ENCODE data around the gene SELP.
"Not testable (repeated sequence)": the region's sequence is repeated elsewhere in the genome, so short reads cannot be mapped to it uniquely, and the experiment has no call there.

Gene SELP

DNA sequence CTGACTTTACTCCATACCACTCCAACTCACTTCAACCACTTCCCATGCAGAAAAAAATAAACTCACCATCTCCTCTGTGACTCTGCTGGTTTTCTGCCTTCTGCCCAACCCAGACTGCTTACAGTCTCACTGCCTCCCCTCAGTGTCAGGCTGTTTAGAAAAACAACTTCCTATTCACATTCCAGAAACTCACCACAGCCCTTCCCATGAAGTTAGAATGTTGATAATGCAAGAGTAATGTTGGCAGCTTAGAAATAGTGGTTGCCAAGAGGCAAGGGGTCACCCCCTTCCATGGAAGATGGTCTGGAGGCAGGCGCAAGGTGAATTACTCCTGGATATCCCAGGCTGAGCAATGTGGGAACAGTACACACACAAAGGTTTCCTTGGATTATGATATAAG, at the start of gene SELP:
Gene SELP, minus strand, starts transcription at position 119 of the 400 bp plus-strand sequence. Its CDS starts 50 bp downstream, at position 69.
- DNase-seq (ENCODE audit: low spot score), result no peak
- H3K4me3 Mint-ChIP-seq, result no peak within 1 kb of the TSS
- H3K4me1 Mint-ChIP-seq (ENCODE audit: low read depth), result peaks cover 20% of the 10 kb centered on the region
- peaks cover 30% of the 10 kb centered on the region for H3K9me3 Mint-ChIP-seq
- H3K36me3 Mint-ChIP-seq (ENCODE audit: low read depth), result peaks cover 10% of the 10 kb centered on the region
- no peaks in the 10 kb centered on the region for H3K27me3 Mint-ChIP-seq (ENCODE audit: low read depth)
- H3K27ac Mint-ChIP-seq, result no peak within 1 kb of the TSS

DNA sequence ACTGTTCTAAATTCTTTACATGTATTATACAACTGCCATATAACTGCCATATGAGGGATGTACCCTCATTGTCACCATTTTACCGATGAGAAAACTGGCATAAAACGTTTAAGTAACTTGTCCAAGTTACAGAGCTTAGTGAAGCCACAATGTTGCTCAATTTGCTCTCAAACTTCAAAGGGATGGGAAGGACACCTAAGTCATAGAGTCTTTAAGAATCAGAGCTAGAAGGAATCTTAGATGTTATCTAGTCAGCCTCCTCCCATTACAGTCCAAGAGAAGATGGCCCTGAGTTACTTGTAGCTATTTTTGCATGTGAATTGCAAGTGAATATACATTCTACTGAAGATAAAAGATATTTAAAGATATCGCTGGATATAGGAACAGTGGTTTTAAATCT, 49.8 kb upstream of the SELP start:
- H3K9me3 Mint-ChIP-seq, result no peaks in the 10 kb centered on the region
- no peak for DNase-seq (ENCODE audit: low spot score)
- no peak overlapping the region for H3K4me3 Mint-ChIP-seq
- H3K27me3 Mint-ChIP-seq (ENCODE audit: low read depth), result no peaks in the 10 kb centered on the region
- H3K27ac Mint-ChIP-seq, result no peak overlapping the region
- no peaks in the 10 kb centered on the region for H3K36me3 Mint-ChIP-seq (ENCODE audit: low read depth)
- peaks cover 45% of the 10 kb centered on the region for H3K4me1 Mint-ChIP-seq (ENCODE audit: low read depth)

DNA sequence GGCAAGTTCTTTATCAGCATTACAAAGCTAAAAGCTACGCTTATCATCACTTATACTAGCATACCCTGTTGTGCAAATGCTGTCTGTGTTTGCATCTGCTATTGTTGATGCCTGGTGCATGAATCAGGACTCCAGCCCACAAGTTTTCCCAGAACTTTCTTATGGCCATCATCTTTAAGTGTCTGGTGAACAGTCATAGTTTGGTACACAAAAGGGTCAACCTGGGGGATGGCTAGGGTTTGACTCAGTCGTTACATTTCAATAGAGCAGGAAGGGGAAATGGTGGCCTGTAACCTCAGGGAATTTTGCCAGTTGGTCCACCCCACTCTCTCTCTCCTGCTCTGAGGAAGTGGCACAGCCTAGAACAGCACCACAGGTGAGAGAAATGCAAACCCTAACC, 46.1 kb upstream of the SELP start:
- no peaks in the 10 kb centered on the region for H3K27me3 Mint-ChIP-seq (ENCODE audit: low read depth)
- peaks cover 34% of the 10 kb centered on the region for H3K4me1 Mint-ChIP-seq (ENCODE audit: low read depth)
- no peak overlapping the region for H3K27ac Mint-ChIP-seq
- DNase-seq (ENCODE audit: low spot score), result no peak
- H3K4me3 Mint-ChIP-seq, result no peak overlapping the region
- H3K36me3 Mint-ChIP-seq (ENCODE audit: low read depth), result peaks cover 5% of the 10 kb centered on the region
- H3K9me3 Mint-ChIP-seq, result peaks cover 8% of the 10 kb centered on the region

DNA sequence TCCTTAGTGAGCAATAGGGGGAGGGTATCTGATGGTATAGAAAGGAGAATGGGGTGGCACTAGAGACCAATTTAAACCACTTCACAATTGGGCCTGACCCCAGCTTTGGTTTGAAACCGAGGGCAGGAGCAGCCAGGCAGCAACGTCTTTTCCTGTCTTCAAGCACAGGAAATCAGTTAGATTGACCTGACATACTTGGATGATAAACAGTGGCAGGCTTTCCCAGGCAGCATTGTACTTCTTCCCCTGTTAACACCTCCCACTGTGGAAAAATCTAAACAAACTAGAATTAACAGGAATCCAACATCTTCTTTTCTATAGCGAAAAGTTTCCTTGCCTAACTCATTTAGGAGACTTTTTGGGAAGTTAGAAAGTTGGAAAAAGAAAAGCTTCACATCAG, 40.9 kb upstream of the SELP start:
- H3K4me3 Mint-ChIP-seq, result no peak overlapping the region
- H3K4me1 Mint-ChIP-seq (ENCODE audit: low read depth), result peaks cover 37% of the 10 kb centered on the region
- peaks cover 24% of the 10 kb centered on the region for H3K9me3 Mint-ChIP-seq
- peaks cover 20% of the 10 kb centered on the region for H3K36me3 Mint-ChIP-seq (ENCODE audit: low read depth)
- DNase-seq (ENCODE audit: low spot score), result no peak
- H3K27ac Mint-ChIP-seq, result peak overlapping the region; percentile 41
- no peaks in the 10 kb centered on the region for H3K27me3 Mint-ChIP-seq (ENCODE audit: low read depth)

DNA sequence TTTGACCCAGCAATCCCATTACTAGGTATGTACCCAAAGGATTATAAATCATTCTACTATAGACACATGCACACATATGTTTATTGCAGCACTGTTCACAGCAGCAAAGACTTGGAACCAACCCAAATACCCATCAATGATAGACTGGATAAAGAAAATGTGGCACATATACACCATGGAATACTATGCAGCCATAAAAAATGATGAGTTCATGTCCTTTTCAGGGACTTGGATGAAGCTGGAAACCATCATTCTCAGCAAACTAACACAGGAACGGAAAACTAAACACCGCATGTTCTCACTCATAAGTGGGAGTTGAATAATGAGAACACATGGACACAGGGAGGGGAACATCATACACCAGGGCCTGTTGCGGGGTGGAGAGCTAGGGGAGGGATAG, 40.3 kb upstream of the SELP start:
- not testable (repeated sequence) for H3K4me3 Mint-ChIP-seq

DNA sequence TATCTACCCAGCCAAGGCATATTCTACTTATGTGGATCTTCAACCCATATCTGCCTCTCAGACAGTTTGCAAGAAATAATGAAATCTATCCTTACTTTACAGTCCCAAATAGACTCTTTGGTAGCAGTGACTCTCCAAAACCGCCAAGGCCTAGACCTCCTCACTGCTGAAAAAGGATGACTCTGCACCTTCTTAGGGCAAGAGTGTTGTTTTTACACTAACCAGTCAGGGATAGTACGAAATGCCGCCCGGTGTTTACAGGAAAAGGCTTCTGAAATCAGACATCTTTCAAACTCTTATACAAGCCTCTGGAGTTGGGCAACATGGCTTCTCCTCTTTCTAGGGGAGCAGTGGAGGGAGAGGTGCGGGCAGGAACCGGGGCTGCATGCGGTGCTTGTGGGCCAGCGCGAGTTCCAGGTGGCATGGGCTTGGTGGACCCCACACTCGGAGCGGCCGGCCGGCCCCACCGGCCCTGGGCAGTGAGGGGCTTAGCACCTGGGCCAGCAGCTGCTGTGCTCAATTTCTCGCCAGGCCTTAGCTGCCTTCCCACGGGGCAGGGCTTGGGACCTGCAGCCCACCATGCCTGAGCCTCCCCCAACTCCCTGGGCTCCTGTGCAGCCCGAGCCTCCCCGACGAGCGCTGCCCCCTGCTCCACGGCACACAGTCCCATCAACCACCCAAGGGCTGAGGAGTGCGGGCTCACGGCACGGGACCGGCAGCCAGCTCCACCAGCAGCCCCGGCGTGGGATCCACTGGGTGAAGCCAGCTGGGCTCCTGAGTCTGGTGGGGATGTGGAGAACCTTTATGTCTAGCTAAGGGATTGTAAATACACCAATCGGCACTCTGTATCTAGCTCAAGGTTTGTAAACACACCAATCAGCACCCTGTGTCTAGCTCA, 38.0 kb upstream of the SELP start:
- not testable (repeated sequence) for H3K27me3 Mint-ChIP-seq (ENCODE audit: low read depth)
- H3K4me1 Mint-ChIP-seq (ENCODE audit: low read depth), result peaks cover 34% of the 10 kb centered on the region

More for the DNA sequence above, 40.3 kb upstream of the SELP start:
- H3K27ac Mint-ChIP-seq; H3K27me3 Mint-ChIP-seq (ENCODE audit: low read depth); DNase-seq (ENCODE audit: low spot score): not testable (repeated sequence)
- Mint-ChIP-seq H3K4me1 (ENCODE audit: low read depth) (peaks cover 34% of the 10 kb centered on the region), H3K9me3 (peaks cover 24% of the 10 kb centered on the region), H3K36me3 (ENCODE audit: low read depth) (peaks cover 20% of the 10 kb centered on the region)

DNA sequence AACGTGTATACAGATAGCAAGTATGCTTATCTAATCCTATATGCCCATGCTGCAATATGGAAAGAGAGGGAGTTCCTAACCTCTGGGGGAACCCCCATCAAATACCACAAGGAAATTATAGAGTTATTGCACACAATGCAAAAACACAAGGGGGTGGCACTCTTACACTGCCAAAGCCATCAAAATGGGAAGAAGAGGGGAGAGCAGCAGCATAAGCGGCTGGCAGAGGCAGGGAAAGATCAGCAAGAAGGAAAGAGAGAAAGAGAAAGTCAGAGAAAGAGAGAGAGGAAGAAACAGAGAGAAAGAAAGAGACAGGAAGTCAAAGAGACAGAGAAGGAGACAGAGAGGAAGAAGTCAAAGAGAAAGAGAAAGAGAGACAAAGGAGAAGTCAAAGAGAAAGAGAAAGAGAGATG, 37.3 kb upstream of the SELP start:
- H3K27me3 Mint-ChIP-seq (ENCODE audit: low read depth), result not testable (repeated sequence)
- peaks cover 18% of the 10 kb centered on the region for H3K36me3 Mint-ChIP-seq (ENCODE audit: low read depth)
- peaks cover 36% of the 10 kb centered on the region for H3K4me1 Mint-ChIP-seq (ENCODE audit: low read depth)

More for the DNA sequence above, 38.0 kb upstream of the SELP start:
- Mint-ChIP-seq H3K9me3 (peaks cover 18% of the 10 kb centered on the region), H3K4me3 (peak overlapping the region; percentile 65), H3K27ac (peak overlapping the region; percentile 91), H3K36me3 (ENCODE audit: low read depth) (peaks cover 17% of the 10 kb centered on the region)
- DNase-seq (ENCODE audit: low spot score), result not testable (repeated sequence)

DNA sequence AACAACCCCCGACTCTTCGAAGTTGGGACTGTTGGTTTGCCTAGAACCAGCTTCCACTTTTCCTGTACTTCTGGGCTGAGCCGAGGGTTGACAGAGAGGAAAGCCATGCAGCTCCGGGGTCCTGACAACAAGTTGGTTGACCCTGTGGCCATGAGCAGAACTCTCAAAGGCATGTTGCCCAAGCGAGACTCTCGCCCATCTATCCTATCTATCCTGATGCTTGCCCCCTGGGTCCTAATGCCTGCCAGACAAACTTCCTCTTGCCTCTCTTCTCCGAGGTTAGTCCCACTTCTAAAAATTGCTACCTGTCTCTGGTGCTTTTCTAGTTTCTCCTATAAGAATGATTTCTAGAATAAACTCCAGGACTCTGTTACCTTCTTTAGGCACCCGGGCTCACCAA, 32.8 kb upstream of the SELP start:
- not testable (repeated sequence) for H3K9me3 Mint-ChIP-seq; H3K27ac Mint-ChIP-seq; H3K27me3 Mint-ChIP-seq (ENCODE audit: low read depth); DNase-seq (ENCODE audit: low spot score); H3K4me3 Mint-ChIP-seq
- H3K36me3 Mint-ChIP-seq (ENCODE audit: low read depth), result peaks cover 14% of the 10 kb centered on the region
- H3K4me1 Mint-ChIP-seq (ENCODE audit: low read depth), result peaks cover 35% of the 10 kb centered on the region

More for the DNA sequence above, 37.3 kb upstream of the SELP start:
- not testable (repeated sequence) for DNase-seq (ENCODE audit: low spot score)
- Mint-ChIP-seq H3K27ac (peak overlapping the region; percentile 91), H3K4me3 (peak overlapping the region; percentile 65), H3K9me3 (peaks cover 16% of the 10 kb centered on the region)

DNA sequence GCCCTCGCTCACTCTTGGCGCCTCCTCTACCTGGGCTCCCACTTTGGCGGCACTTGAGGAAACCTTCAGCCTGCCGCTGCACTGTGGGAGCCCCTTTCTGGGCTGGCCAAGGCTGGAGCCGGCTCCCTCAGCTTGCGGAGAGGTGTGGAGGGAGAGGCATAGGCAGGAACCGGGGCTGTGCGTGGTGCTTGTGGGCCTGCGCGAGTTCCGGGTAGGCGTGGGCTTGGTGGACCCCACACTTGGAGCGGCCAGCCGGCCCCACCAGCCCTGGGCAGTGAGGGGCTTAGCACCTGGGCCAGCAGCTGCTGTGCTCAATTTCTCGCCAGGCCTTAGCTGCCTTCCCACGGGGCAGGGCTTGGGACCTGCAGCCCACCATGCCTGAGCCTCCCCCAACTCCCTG, 31.1 kb upstream of the SELP start:
- H3K4me1 Mint-ChIP-seq (ENCODE audit: low read depth), result peaks cover 30% of the 10 kb centered on the region
- not testable (repeated sequence) for H3K9me3 Mint-ChIP-seq; H3K27me3 Mint-ChIP-seq (ENCODE audit: low read depth); DNase-seq (ENCODE audit: low spot score); H3K27ac Mint-ChIP-seq; H3K4me3 Mint-ChIP-seq
- peaks cover 14% of the 10 kb centered on the region for H3K36me3 Mint-ChIP-seq (ENCODE audit: low read depth)

DNA sequence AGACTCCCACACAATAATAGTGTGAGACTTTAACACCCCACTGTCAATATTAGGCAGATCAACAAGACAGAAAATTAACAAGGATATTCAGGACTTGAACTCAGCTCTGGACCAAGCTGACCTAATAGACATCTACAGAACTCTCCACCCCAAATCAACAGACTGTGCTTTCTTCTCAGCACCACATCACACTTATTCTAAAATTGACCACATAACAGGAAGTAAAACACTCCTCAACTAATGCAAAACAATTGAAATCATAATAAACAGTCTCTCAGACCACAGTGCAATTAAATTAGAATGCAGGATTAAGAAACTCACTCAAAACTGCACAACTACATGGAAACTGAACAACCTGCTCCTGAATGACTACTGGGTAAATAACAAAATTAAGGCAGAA, 28.9 kb upstream of the SELP start:
- peaks cover 48% of the 10 kb centered on the region for H3K4me1 Mint-ChIP-seq (ENCODE audit: low read depth)
- H3K27ac Mint-ChIP-seq, result peak overlapping the region; percentile 17
- H3K9me3 Mint-ChIP-seq; H3K27me3 Mint-ChIP-seq (ENCODE audit: low read depth); DNase-seq (ENCODE audit: low spot score): not testable (repeated sequence)
- peak overlapping the region; percentile 25 for H3K4me3 Mint-ChIP-seq
- peaks cover 14% of the 10 kb centered on the region for H3K36me3 Mint-ChIP-seq (ENCODE audit: low read depth)

DNA sequence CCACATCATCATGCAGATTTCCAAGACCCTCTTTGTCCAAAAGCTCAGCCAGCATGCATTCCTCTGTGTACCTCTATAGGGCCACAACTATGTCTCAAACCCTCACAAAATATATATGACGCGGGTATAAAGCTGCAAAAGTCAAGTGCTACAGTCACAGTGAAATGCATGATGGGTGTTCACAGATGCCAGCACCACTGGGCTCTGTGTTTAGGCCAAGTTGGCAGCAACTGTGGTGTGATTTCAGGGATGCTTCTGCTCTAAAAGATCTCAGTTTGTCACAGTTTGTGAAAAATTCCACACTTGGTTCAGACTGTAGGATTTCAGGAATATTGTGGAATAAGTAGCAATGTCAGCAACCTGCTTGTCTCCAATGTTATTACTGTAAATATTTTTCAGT, 23.9 kb upstream of the SELP start:
- Mint-ChIP-seq H3K27ac (no peak overlapping the region), H3K4me1 (ENCODE audit: low read depth) (peaks cover 49% of the 10 kb centered on the region), H3K36me3 (ENCODE audit: low read depth) (peaks cover 6% of the 10 kb centered on the region), H3K9me3 (peaks cover 9% of the 10 kb centered on the region), H3K4me3 (no peak overlapping the region), H3K27me3 (ENCODE audit: low read depth) (no peaks in the 10 kb centered on the region)
- no peak for DNase-seq (ENCODE audit: low spot score)

DNA sequence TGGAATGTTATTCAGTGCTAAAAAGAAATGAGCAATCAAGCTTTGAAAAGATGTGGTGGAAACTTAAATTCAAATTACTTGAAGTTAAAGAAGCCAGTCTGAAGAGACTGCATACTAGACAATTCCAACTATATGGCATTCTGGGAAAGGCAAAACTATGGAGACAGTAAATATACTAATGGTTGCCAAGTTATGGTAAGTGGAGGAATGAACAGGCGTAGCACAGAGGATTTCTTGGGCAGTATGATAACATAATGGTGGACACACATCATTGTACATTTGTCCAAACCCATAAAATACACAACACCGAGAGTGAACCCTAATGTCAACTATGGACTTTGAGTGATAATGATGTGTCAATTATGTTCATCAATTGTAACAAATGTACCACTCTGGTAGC, 21.1 kb upstream of the SELP start:
- peaks cover 8% of the 10 kb centered on the region for H3K36me3 Mint-ChIP-seq (ENCODE audit: low read depth)
- H3K27ac Mint-ChIP-seq, result no peak overlapping the region
- DNase-seq (ENCODE audit: low spot score), result no peak
- H3K4me3 Mint-ChIP-seq, result no peak overlapping the region
- peaks cover 41% of the 10 kb centered on the region for H3K4me1 Mint-ChIP-seq (ENCODE audit: low read depth)
- H3K9me3 Mint-ChIP-seq, result peaks cover 16% of the 10 kb centered on the region
- H3K27me3 Mint-ChIP-seq (ENCODE audit: low read depth), result no peaks in the 10 kb centered on the region

DNA sequence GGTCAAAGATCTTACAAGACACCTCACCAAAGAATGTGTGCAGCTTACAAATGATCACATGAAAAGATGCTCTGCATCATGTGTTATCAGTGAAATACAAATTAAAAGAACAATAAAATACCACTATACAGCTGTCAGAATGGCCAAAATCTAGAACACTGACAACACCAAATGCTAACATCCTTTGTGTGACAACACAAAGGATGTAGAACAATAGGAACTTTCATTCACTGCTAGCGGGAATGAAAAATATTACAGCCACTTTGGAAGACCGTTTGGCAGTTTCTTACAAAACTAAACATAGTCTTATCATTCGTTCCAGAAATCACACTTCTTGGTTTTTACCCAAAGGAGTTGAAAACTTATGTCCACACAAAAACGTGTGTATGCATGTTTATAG, 20.6 kb upstream of the SELP start:
- Mint-ChIP-seq H3K27ac (no peak overlapping the region), H3K4me1 (ENCODE audit: low read depth) (peaks cover 36% of the 10 kb centered on the region), H3K4me3 (no peak overlapping the region), H3K27me3 (ENCODE audit: low read depth) (no peaks in the 10 kb centered on the region), H3K36me3 (ENCODE audit: low read depth) (peaks cover 8% of the 10 kb centered on the region), H3K9me3 (peaks cover 16% of the 10 kb centered on the region)
- DNase-seq (ENCODE audit: low spot score), result no peak

DNA sequence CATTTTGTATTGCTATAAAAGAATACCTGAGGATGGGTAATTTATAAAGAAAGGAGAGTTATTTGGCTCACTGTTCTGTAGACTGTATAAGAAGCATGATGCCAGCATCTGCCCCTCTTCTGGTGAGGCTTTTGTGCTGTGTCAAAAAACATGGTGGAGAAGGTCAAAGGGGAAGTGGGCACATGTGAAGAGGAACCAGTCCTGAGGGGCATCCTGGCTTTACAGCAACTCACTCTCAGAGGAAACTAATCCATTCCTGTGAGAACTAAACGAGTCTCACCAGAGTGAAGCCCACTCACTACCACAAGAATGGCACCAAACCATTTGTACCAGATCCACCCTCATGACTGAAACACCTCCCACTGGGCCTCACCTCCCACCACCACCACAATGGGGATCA, 18.8 kb upstream of the SELP start:
- H3K4me3 Mint-ChIP-seq, result peak overlapping the region; percentile 44
- H3K4me1 Mint-ChIP-seq (ENCODE audit: low read depth), result peaks cover 26% of the 10 kb centered on the region

More for the DNA sequence above, 18.8 kb upstream of the SELP start:
- Mint-ChIP-seq H3K9me3 (peaks cover 16% of the 10 kb centered on the region), H3K36me3 (ENCODE audit: low read depth) (peaks cover 8% of the 10 kb centered on the region), H3K27ac (peak overlapping the region; percentile 37), H3K27me3 (ENCODE audit: low read depth) (no peaks in the 10 kb centered on the region)
- DNase-seq (ENCODE audit: low spot score), result no peak
